Measurements from ENCODE around the gene TMED7. TPM values are rescaled to one million over a fixed set of nuclear protein-coding genes. Genes with fewer than 3 reads are reported as not detected.
A peak's percentile ranks its signal among the peaks of the same experiment; 100 is the strongest.

The TMED7 gene
- total and polyA plus RNA-seq, 2 of the 13 experiments (the other 11 are each of a cell fraction or from before 2014, with no cell fraction given): 58.0 to 113 TPM

- TF ChIP-seq ARID2 (CRISPR knock-in tag; IDR thresholded peaks at IDR 0.05; ENCODE audit: borderline replicate concordance) (no peak), JUN (CRISPR knock-in tag; IDR thresholded peaks at IDR 0.05) (0 out of 2 replicates have a peak, but pooled peaks have one; percentile 18), ZNF607 (CRISPR knock-in tag; IDR thresholded peaks at IDR 0.05; ENCODE audit: borderline replicate concordance) (peak; percentile 78; the same call in 1 of the 2 replicates), ZFP62 (CRISPR knock-in tag; IDR thresholded peaks at IDR 0.05) (no peak), SRY (CRISPR knock-in tag; IDR thresholded peaks at IDR 0.05) (peak; percentile 84), GATAD2A (CRISPR knock-in tag; IDR thresholded peaks at IDR 0.05) (peak; percentile 62; the same call in 1 of the 2 replicates), ZFP37 (CRISPR knock-in tag; IDR thresholded peaks at IDR 0.05; ENCODE audit: borderline replicate concordance) (no peak), BORCS8-MEF2B (CRISPR knock-in tag; IDR thresholded peaks at IDR 0.05) (peak; percentile 84), NFE2 (CRISPR knock-in tag; IDR thresholded peaks at IDR 0.05) (no peak), ZNF777 (CRISPR knock-in tag; IDR thresholded peaks at IDR 0.05) (peak; percentile 66; the same call in 1 of the 2 replicates), ZNF33B (CRISPR knock-in tag; IDR thresholded peaks at IDR 0.05) (peak; percentile 77; the same call in 1 of the 2 replicates), HNF1B (CRISPR knock-in tag; IDR thresholded peaks at IDR 0.05) (peak; percentile 73), HIC2 (CRISPR knock-in tag; IDR thresholded peaks at IDR 0.05; ENCODE audit: low read depth) (peak; percentile 20), ISL2 (CRISPR knock-in tag; IDR thresholded peaks at IDR 0.05) (peak; percentile 55), ZEB1 (IDR thresholded peaks at IDR 0.05; ENCODE audit: insufficient replicate concordance, low read depth) (no peak), E2F1 (CRISPR knock-in tag; IDR thresholded peaks at IDR 0.05) (peak; percentile 70), KMT2A (CRISPR knock-in tag; IDR thresholded peaks at IDR 0.05) (peak; percentile 93), ATF7-NPFF (CRISPR knock-in tag; IDR thresholded peaks at IDR 0.05; ENCODE audit: low read depth) (peak; percentile 82), KMT2B (CRISPR knock-in tag; IDR thresholded peaks at IDR 0.05) (peak; percentile 97), MXD4 (CRISPR knock-in tag; IDR thresholded peaks at IDR 0.05) (peak; percentile 42; the same call in 1 of the 2 replicates), ZNF883 (CRISPR knock-in tag; IDR thresholded peaks at IDR 0.05; ENCODE audit: not compliant biosample characterization) (peak; percentile 90), ZBTB37 (CRISPR knock-in tag; IDR thresholded peaks at IDR 0.05) (no peak), ZNF652 (CRISPR knock-in tag; IDR thresholded peaks at IDR 0.05; ENCODE audit: borderline replicate concordance, low read depth) (no peak), ZNF776 (CRISPR knock-in tag; IDR thresholded peaks at IDR 0.05) (peak; percentile 80; the same call in 1 of the 2 replicates), REL (CRISPR knock-in tag; conservative IDR thresholded peaks at IDR 0.05) (peak; percentile 68; the same call in 1 of the 2 replicates)
Observed at GRCh38 chr5:115625579-115626444, at the start of gene TMED7 (continued).

Measured in HepG2 (cell line).